ENCODE results near the gene NKX3-2. TPM values are rescaled to one million over a fixed set of nuclear protein-coding genes. Genes with fewer than 3 reads are reported as not detected.

NKX3-2 gene
- total RNA-seq, 2 donors from 2014 or later = 0.11 to 1.5 TPM

DNA sequence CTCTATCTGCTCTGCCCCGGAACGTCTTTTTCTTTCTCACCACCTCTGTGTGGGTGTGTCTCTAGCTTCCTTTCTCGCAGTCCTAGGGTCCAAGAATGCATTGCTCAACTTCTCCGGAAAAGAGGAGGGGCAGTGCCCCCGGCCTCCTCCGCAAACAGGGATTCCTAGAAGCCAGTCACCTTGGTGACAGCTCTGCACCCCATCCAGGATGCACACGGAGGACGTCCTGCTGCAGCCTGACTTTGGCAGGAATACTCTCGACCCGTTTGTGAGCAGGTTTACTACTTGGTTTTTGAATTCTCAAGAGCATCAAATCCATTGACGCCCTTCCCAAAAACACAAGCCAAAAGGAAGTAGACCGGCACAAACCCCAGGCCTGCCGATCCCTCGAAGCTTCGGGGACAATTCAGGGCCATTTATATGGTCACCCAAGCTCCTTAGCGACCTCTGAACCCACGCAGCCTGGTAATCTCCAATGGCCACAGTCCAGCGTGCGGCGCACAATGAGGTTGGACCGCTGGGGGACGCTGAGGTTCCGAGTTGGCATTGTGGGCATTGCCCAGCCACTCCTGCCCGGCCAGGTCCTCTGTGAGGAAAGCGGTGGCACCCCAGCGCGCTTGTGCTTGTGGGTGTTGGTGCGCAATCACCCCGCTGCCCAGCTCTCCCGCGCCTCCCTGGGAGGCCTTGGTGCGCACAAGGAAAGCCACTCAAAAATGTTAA is 9.8 kb downstream of the NKX3-2 start:
- TF ChIP-seq, protein P1, sequence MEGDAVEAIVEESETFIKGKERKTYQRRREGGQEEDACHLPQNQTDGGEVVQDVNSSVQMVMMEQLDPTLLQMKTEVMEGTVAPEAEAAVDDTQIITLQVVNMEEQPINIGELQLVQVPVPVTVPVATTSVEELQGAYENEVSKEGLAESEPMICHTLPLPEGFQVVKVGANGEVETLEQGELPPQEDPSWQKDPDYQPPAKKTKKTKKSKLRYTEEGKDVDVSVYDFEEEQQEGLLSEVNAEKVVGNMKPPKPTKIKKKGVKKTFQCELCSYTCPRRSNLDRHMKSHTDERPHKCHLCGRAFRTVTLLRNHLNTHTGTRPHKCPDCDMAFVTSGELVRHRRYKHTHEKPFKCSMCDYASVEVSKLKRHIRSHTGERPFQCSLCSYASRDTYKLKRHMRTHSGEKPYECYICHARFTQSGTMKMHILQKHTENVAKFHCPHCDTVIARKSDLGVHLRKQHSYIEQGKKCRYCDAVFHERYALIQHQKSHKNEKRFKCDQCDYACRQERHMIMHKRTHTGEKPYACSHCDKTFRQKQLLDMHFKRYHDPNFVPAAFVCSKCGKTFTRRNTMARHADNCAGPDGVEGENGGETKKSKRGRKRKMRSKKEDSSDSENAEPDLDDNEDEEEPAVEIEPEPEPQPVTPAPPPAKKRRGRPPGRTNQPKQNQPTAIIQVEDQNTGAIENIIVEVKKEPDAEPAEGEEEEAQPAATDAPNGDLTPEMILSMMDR (conservative IDR thresholded peaks at IDR 0.05) = no peak
- Mint-ChIP-seq H3K4me3 (no peak overlapping the region), H3K27me3 (ENCODE audit: insufficient read depth) (peaks cover 88% of the 10 kb centered on the region), H3K9me3 (no peaks in the 10 kb centered on the region), H3K27ac (no peak overlapping the region), H3K4me1 (peaks cover 24% of the 10 kb centered on the region), H3K36me3 (ENCODE audit: low read depth) (no peaks in the 10 kb centered on the region)
- H3K4me1 ChIP-seq (ENCODE audit: control insufficient read depth, insufficient read depth, low read length) = no peaks in the 10 kb centered on the region
- H3K4me3 ChIP-seq (ENCODE audit: low read length) = no peak overlapping the region
- no peak overlapping the region for H3K27ac ChIP-seq (ENCODE audit: low read depth, low read length)
- H3K9ac ChIP-seq (ENCODE audit: extremely low read depth, low read length, poor library complexity, severe bottlenecking) = no peak overlapping the region
- no peak for DNase-seq
- H3K27me3 ChIP-seq (ENCODE audit: control insufficient read depth, insufficient read depth, low read length, poor library complexity, severe bottlenecking) = peaks cover 99% of the 10 kb centered on the region
- H3K9me3 ChIP-seq (ENCODE audit: control insufficient read depth, low read length) = no peaks in the 10 kb centered on the region
- no peaks in the 10 kb centered on the region for H3K36me3 ChIP-seq (ENCODE audit: control insufficient read depth, insufficient read depth, low read length)
- WGBS, 2 experiments (ENCODE audit: insufficient coverage in 1 of 2, insufficient read length in 1 of 2) = 51 to 58% methylated on average over 24 to 32 of the region's 32 CpGs

DNA sequence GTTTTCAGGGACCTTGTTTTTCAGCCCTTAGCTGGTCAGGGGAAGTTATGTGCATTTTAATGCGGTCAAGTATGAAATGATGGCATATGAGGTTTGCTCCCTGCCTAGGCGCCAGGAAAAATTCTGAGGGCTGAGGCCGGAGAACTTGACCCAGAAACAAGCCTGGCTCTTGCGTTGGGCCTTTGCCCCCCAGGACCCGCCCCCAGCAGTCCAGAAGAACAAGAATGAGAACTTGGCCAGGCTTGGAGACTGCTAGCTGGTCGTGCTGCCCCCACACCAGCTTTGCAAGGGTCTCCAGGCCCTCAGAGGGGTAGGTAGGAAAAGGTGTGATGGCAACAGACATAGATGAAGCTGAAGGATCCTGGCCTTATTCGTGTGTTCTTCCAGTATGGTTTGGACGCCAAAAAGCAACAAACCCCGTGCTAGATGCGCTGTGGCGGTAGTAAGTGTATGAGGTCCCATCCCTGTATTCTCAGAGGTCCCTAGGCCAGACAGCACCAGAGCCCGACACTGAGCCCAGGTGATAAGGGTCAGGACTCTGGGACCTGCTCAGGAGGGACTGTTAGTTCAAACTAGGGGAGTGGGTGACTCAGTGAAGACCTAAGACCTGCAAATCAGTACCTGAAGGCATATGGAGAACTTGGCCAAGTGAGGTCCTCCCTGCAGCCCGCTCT is 10.5 kb downstream of the NKX3-2 start:
- H3K9me3 ChIP-seq (ENCODE audit: control insufficient read depth, low read length) = no peaks in the 10 kb centered on the region
- no peak overlapping the region for H3K9ac ChIP-seq (ENCODE audit: extremely low read depth, low read length, poor library complexity, severe bottlenecking)
- Mint-ChIP-seq H3K9me3 (no peaks in the 10 kb centered on the region), H3K27ac (no peak overlapping the region), H3K4me3 (no peak overlapping the region), H3K36me3 (ENCODE audit: low read depth) (no peaks in the 10 kb centered on the region), H3K4me1 (peaks cover 24% of the 10 kb centered on the region), H3K27me3 (ENCODE audit: insufficient read depth) (peaks cover 86% of the 10 kb centered on the region)
- no peak overlapping the region for H3K4me3 ChIP-seq (ENCODE audit: low read length)
- peak; percentile 66 for DNase-seq
- H3K4me1 ChIP-seq (ENCODE audit: control insufficient read depth, insufficient read depth, low read length) = no peaks in the 10 kb centered on the region
- H3K36me3 ChIP-seq (ENCODE audit: control insufficient read depth, insufficient read depth, low read length) = no peaks in the 10 kb centered on the region
- WGBS, 2 experiments (ENCODE audit: insufficient coverage in 1 of 2, insufficient read length in 1 of 2) = 77 to 96% methylated on average over 4 to 13 of the region's 13 CpGs
- H3K27ac ChIP-seq (ENCODE audit: low read depth, low read length) = no peak overlapping the region
- peaks cover 99% of the 10 kb centered on the region for H3K27me3 ChIP-seq (ENCODE audit: control insufficient read depth, insufficient read depth, low read length, poor library complexity, severe bottlenecking)
- TF ChIP-seq, protein P1 (conservative IDR thresholded peaks at IDR 0.05) = no peak

DNA sequence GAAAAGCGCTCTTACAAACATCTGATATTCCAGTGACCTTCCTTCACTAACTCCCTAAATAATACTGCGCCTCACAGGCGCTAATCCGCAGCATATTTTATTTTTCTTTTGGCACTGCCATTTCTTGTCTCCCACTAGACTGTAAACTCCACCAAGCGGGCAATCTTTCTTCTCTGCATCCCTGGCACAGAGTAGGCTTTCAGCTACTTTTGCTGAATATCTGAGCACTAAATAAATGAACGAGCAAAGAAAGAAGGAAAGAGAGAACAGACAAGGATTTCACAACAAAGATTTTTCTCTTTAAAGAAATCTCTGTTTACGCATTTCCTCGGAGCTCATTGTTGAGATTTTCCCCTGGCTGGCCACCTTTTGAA is 12.7 kb downstream of the NKX3-2 start:
- Histone ChIP-seq H3K27ac (ENCODE audit: low read depth, low read length) (no peak overlapping the region), H3K36me3 (ENCODE audit: control insufficient read depth, insufficient read depth, low read length) (no peaks in the 10 kb centered on the region), H3K4me3 (ENCODE audit: low read length) (no peak overlapping the region), H3K9me3 (ENCODE audit: control insufficient read depth, low read length) (no peaks in the 10 kb centered on the region), H3K27me3 (ENCODE audit: control insufficient read depth, insufficient read depth, low read length, poor library complexity, severe bottlenecking) (peaks cover 99% of the 10 kb centered on the region), H3K4me1 (ENCODE audit: control insufficient read depth, insufficient read depth, low read length) (no peaks in the 10 kb centered on the region), H3K9ac (ENCODE audit: extremely low read depth, low read length, poor library complexity, severe bottlenecking) (no peak overlapping the region)
- Mint-ChIP-seq H3K4me3 (peak overlapping the region; percentile 30), H3K27me3 (ENCODE audit: insufficient read depth) (peaks cover 75% of the 10 kb centered on the region), H3K27ac (peak overlapping the region; percentile 66), H3K9me3 (no peaks in the 10 kb centered on the region), H3K36me3 (ENCODE audit: low read depth) (no peaks in the 10 kb centered on the region), H3K4me1 (peaks cover 24% of the 10 kb centered on the region)
- TF ChIP-seq, protein P1 (conservative IDR thresholded peaks at IDR 0.05) = no peak
- 62 to 76% methylated on average over 7 to 8 of the region's 8 CpGs for WGBS, 2 experiments (ENCODE audit: insufficient coverage in 1 of 2, insufficient read length in 1 of 2)
- DNase-seq = no peak
